Mesenchymal stem cell (in vitro differentiated cells and primary cell): ENCODE measurements around the gene XRRA1.
"Not testable (repeated sequence)": the region's sequence is repeated elsewhere in the genome, so short reads cannot be mapped to it uniquely, and the experiment has no call there.

Source experiments
- DNase-seq: peaks from one replicate; pipeline ENCODE4 v3.0.0-alpha.2; 2013
- H2AFZ ChIP-seq: one replicate; pipeline ENCODE4 v1.6.1; 2013; ENCODE audit warnings: low read depth, mild to moderate bottlenecking, control low read depth, inconsistent platforms, low read length, moderate library complexity
- H2AK5ac ChIP-seq: 2 replicates; pipeline ENCODE4 v1.6.1; 2013; ENCODE audit warnings: low read length, moderate library complexity, mild to moderate bottlenecking, inconsistent platforms; ENCODE audit not compliant: severe bottlenecking
- H2BK120ac ChIP-seq: one replicate; pipeline ENCODE4 v1.6.1; 2013; ENCODE audit warnings: low read depth, mild to moderate bottlenecking, inconsistent platforms, low read length, moderate library complexity
- H2BK12ac ChIP-seq, 2 experiments: one replicate each; pipeline ENCODE4 v1.6.1; 2013; ENCODE audit warnings: inconsistent platforms in 2 of 2, low read length in 2 of 2, mild to moderate bottlenecking in 2 of 2, moderate library complexity in 2 of 2, control low read depth in 1 of 2
- H2BK15ac ChIP-seq: one replicate; pipeline ENCODE4 v1.6.1; 2013; ENCODE audit warnings: mild to moderate bottlenecking, low read depth, inconsistent platforms; ENCODE audit not compliant: poor library complexity, severe bottlenecking
- H2BK5ac ChIP-seq: 2 replicates; pipeline ENCODE4 v1.6.1; 2013; ENCODE audit warnings: low read depth, mild to moderate bottlenecking, low read length, control low read depth, inconsistent platforms; ENCODE audit not compliant: poor library complexity, severe bottlenecking
- H3K14ac ChIP-seq, 2 experiments: one replicate each; pipeline ENCODE4 v1.6.1; 2013; ENCODE audit warnings: inconsistent platforms in 2 of 2, low read length in 2 of 2, control low read depth in 1 of 2, mild to moderate bottlenecking in 1 of 2, moderate library complexity in 1 of 2
- H3K18ac ChIP-seq, 2 experiments: one replicate each; pipeline ENCODE4 v1.6.1; 2013; ENCODE audit warnings: inconsistent platforms in 2 of 2, low read length in 2 of 2, control low read depth in 1 of 2, low read depth in 1 of 2, mild to moderate bottlenecking in 1 of 2
- H3K23ac ChIP-seq, 2 experiments: one replicate each; pipeline ENCODE4 v1.6.1; 2013; ENCODE audit warnings: inconsistent platforms in 2 of 2, low read length in 2 of 2, mild to moderate bottlenecking in 2 of 2, moderate library complexity in 2 of 2, control low read depth in 1 of 2
- H3K27ac ChIP-seq: 2 replicates; pipeline ENCODE4 v1.5.1; 2013; ENCODE audit warnings: mild to moderate bottlenecking, moderate library complexity, low read length, control low read depth, inconsistent platforms; ENCODE audit not compliant: poor library complexity, severe bottlenecking
- H3K27me3 ChIP-seq, 2 experiments: 2 replicates each; pipeline versions ENCODE4 v1.6.1 to v1.7.0; 2013; ENCODE audit warnings: low read length in 2 of 2, mild to moderate bottlenecking in 2 of 2, moderate library complexity in 2 of 2, control low read depth in 1 of 2, inconsistent platforms in 1 of 2; ENCODE audit not compliant: control insufficient read depth in 1 of 2, insufficient read depth in 1 of 2
- H3K36me3 ChIP-seq, 2 experiments: 2 replicates each; pipeline versions ENCODE4 v1.6.1 to v1.7.0; 2013; ENCODE audit warnings: low read length in 2 of 2, control low read depth in 1 of 2, inconsistent platforms in 1 of 2, low read depth in 1 of 2, mild to moderate bottlenecking in 1 of 2; ENCODE audit not compliant: insufficient read depth in 2 of 2, control insufficient read depth in 1 of 2
- H3K4ac ChIP-seq, 2 experiments: one replicate each; pipeline ENCODE4 v1.6.1; 2013; ENCODE audit warnings: inconsistent platforms in 2 of 2, low read length in 2 of 2, mild to moderate bottlenecking in 2 of 2, moderate library complexity in 2 of 2, control low read depth in 1 of 2, low read depth in 1 of 2
- H3K4me1 ChIP-seq: 2 replicates; pipeline ENCODE4 v1.6.1; 2013; ENCODE audit warnings: low read depth, low read length, control low read depth; ENCODE audit not compliant: control insufficient read depth, insufficient read depth
- H3K4me2 ChIP-seq: 2 replicates; pipeline ENCODE4 v1.6.1; 2013; ENCODE audit warnings: low read length, mild to moderate bottlenecking, inconsistent platforms; ENCODE audit not compliant: poor library complexity, severe bottlenecking
- H3K4me3 ChIP-seq, 2 experiments: 2 replicates each; pipeline versions ENCODE4 v1.5.1 to v1.7.0; 2013; ENCODE audit warnings: low read length in 2 of 2, mild to moderate bottlenecking in 2 of 2, control low read depth in 1 of 2, low read depth in 1 of 2; ENCODE audit not compliant: insufficient read depth in 1 of 2
- H3K79me1 ChIP-seq: replicated peaks from 2 replicates; pipeline ENCODE4 v1.6.1; 2013; ENCODE audit warnings: mild to moderate bottlenecking, control low read depth, low read length, inconsistent platforms; ENCODE audit not compliant: poor library complexity, severe bottlenecking
- H3K9ac ChIP-seq: 2 replicates; pipeline ENCODE4 v1.7.0; 2013; ENCODE audit warnings: mild to moderate bottlenecking, low read length, moderate library complexity
- H3K9me3 ChIP-seq: 2 replicates; pipeline ENCODE4 v1.7.0; 2013; ENCODE audit warnings: mild to moderate bottlenecking, low read length; ENCODE audit not compliant: control insufficient read depth
- H4K8ac ChIP-seq: one replicate; pipeline ENCODE4 v1.6.1; 2013; ENCODE audit warnings: inconsistent platforms, mild to moderate bottlenecking, low read length, moderate library complexity
- H4K91ac ChIP-seq: one replicate; pipeline ENCODE4 v1.6.1; 2013; ENCODE audit warnings: mild to moderate bottlenecking, low read length, inconsistent platforms
- WGBS: methylation state at CpG from one replicate; pipeline ENCODE4 v1.1.7; 2013; ENCODE audit warnings: mixed read lengths; 5-methylcytosine and 5-hydroxymethylcytosine counted together

The XRRA1 gene

GRCh38 chr11:74837191-74837590 is 111.7 kb downstream of the XRRA1 start:
- Histone ChIP-seq H3K4me2 (no peak overlapping the region), H3K27me3 (no peaks in the 10 kb centered on the region), H4K8ac (no peak overlapping the region), H2BK15ac (no peak overlapping the region), H2BK5ac (no peak overlapping the region), H3K9ac (no peak overlapping the region), H3K4me3 (no peak overlapping the region), H3K4ac (no peak overlapping the region), H3K4me1 (no peaks in the 10 kb centered on the region), H3K9me3 (no peaks in the 10 kb centered on the region), H2BK120ac (no peak overlapping the region), H2AK5ac (no peak overlapping the region), H3K79me1 (peaks cover 17% of the 10 kb centered on the region), H3K23ac (no peak overlapping the region), H3K14ac (no peak overlapping the region), H2BK12ac (no peak overlapping the region), H3K27ac (no peak overlapping the region), H3K36me3 (peaks cover 18 to 85% of the 10 kb centered on the region in 2 experiments), H2AFZ (no peak overlapping the region), H3K18ac (no peak overlapping the region), H4K91ac (no peak overlapping the region)
- DNase-seq: no peak
- 100% methylated on average over 1 of the region's 1 CpG for WGBS

GRCh38 chr11:74826901-74827300 is 122.0 kb downstream of the XRRA1 start:
- H3K4ac ChIP-seq: no peak overlapping the region
- H3K79me1 ChIP-seq: peaks cover 24% of the 10 kb centered on the region
- peaks cover 31% of the 10 kb centered on the region for H3K9me3 ChIP-seq
- no peak overlapping the region for H3K18ac ChIP-seq
- H3K9ac ChIP-seq: no peak overlapping the region
- H3K27ac ChIP-seq: no peak overlapping the region
- no peak overlapping the region for H2AK5ac ChIP-seq
- no peak overlapping the region for H4K91ac ChIP-seq
- no peak overlapping the region for H2BK12ac ChIP-seq
- H3K4me1 ChIP-seq: no peaks in the 10 kb centered on the region
- H3K23ac ChIP-seq: no peak overlapping the region
- DNase-seq: no peak
- no peak overlapping the region for H2BK120ac ChIP-seq
- H3K14ac ChIP-seq: no peak overlapping the region
- H3K4me2 ChIP-seq: no peak overlapping the region
- H2BK15ac ChIP-seq: no peak overlapping the region
- H4K8ac ChIP-seq: no peak overlapping the region
- over 99% methylated on average over 4 of the region's 4 CpGs for WGBS
- no peaks in the 10 kb centered on the region for H3K27me3 ChIP-seq
- H2AFZ ChIP-seq: no peak overlapping the region
- H3K4me3 ChIP-seq: no peak overlapping the region
- peaks cover 15 to 69% of the 10 kb centered on the region in 2 experiments for H3K36me3 ChIP-seq
- no peak overlapping the region for H2BK5ac ChIP-seq

GRCh38 chr11:74825596-74825995 is 123.3 kb downstream of the XRRA1 start:
- H2BK120ac ChIP-seq, H3K4me3 ChIP-seq, H2BK5ac ChIP-seq, H4K8ac ChIP-seq, H4K91ac ChIP-seq, H3K23ac ChIP-seq, H3K4me1 ChIP-seq, H3K18ac ChIP-seq, H3K4ac ChIP-seq, H3K4me2 ChIP-seq, H3K9ac ChIP-seq, H3K14ac ChIP-seq, H3K27me3 ChIP-seq, H2AFZ ChIP-seq, H2BK12ac ChIP-seq, H3K27ac ChIP-seq, H2BK15ac ChIP-seq, H2AK5ac ChIP-seq, DNase-seq: not testable (repeated sequence)
- Histone ChIP-seq H3K79me1 (peaks cover 25% of the 10 kb centered on the region), H3K36me3 (peaks cover 15 to 61% of the 10 kb centered on the region in 2 experiments), H3K9me3 (peaks cover 31% of the 10 kb centered on the region)
- WGBS: 96% methylated on average over 2 of the region's 2 CpGs

- Histone ChIP-seq H2AK5ac (no peak overlapping the region), H4K8ac (no peak overlapping the region), H3K4ac (no peak overlapping the region), H2BK120ac (no peak overlapping the region), H2BK12ac (no peak overlapping the region), H3K23ac (no peak overlapping the region), H3K27me3 (no peaks in the 10 kb centered on the region), H3K9ac (no peak overlapping the region), H3K27ac (no peak overlapping the region), H3K18ac (no peak overlapping the region), H3K4me2 (no peak overlapping the region), H3K4me1 (no peaks in the 10 kb centered on the region), H3K36me3 (peaks cover 15 to 58% of the 10 kb centered on the region in 2 experiments), H2BK5ac (no peak overlapping the region), H3K14ac (no peak overlapping the region), H4K91ac (no peak overlapping the region), H2BK15ac (no peak overlapping the region), H2AFZ (no peak overlapping the region), H3K79me1 (peaks cover 25% of the 10 kb centered on the region), H3K9me3 (peaks cover 31% of the 10 kb centered on the region), H3K4me3 (peak overlapping the region in 1 of 2 experiments; percentile 48)
- DNase-seq: no peak
- WGBS: 95% methylated on average over 1 of the region's 1 CpG
Observed at GRCh38 chr11:74824285-74824982, 124.5 kb downstream of the XRRA1 start.
